Activated naive CD8-positive, alpha-beta T cell treated with anti-CD3 and anti-CD28 coated beads, Interleukin-2, amount 50 U/mL, for 16 hours (primary cell): ENCODE results near the gene STARD9.
"Not testable (repeated sequence)": the region's sequence is repeated elsewhere in the genome, so short reads cannot be mapped to it uniquely, and the experiment has no call there.

Experiments used
- DNase-seq: peaks from one replicate; pipeline ENCODE4 v3.0.0-alpha.2; 2020; ENCODE audit warnings: low read depth, low spot score

The STARD9 gene

GRCh38 chr15:42590619-42591237 lies 15.3 kb downstream of the STARD9 start:
- DNase-seq = no peak

GRCh38 chr15:42591238-42591934 lies 16.0 kb downstream of the STARD9 start:
- DNase-seq = no peak

GRCh38 chr15:42592716-42593115 lies 17.3 kb downstream of the STARD9 start:
- DNase-seq = no peak

- DNase-seq = no peak
These were observed 17.7 kb downstream of the STARD9 start for GRCh38 chr15:42593143-42593542.

GRCh38 chr15:42594095-42594494 lies 18.7 kb downstream of the STARD9 start:
- DNase-seq = no peak

- DNase-seq = no peak
These were observed 20.3 kb downstream of the STARD9 start for GRCh38 chr15:42595626-42596240.

GRCh38 chr15:42601316-42601715 lies 25.9 kb downstream of the STARD9 start:
- DNase-seq = not testable (repeated sequence)

GRCh38 chr15:42602501-42602900 lies 27.1 kb downstream of the STARD9 start:
- no peak for DNase-seq

- no peak for DNase-seq
These were observed 28.6 kb downstream of the STARD9 start for GRCh38 chr15:42603978-42604377.

- DNase-seq = no peak
These were observed 29.7 kb downstream of the STARD9 start for GRCh38 chr15:42604894-42605744.

- no peak for DNase-seq
These were observed 30.4 kb downstream of the STARD9 start for GRCh38 chr15:42605796-42606195.

- no peak for DNase-seq
These were observed 32.7 kb downstream of the STARD9 start for GRCh38 chr15:42608110-42608531.

GRCh38 chr15:42608752-42609488 lies 33.5 kb downstream of the STARD9 start:
- DNase-seq = no peak

GRCh38 chr15:42611532-42611931 lies 36.1 kb downstream of the STARD9 start:
- no peak for DNase-seq

- no peak for DNase-seq
These were observed 37.0 kb downstream of the STARD9 start for GRCh38 chr15:42612367-42612912.

GRCh38 chr15:42616107-42616506 lies 40.7 kb downstream of the STARD9 start:
- no peak for DNase-seq

- no peak for DNase-seq
These were observed 44.4 kb downstream of the STARD9 start for GRCh38 chr15:42619656-42620371.

- DNase-seq = no peak
These were observed 46.0 kb downstream of the STARD9 start for GRCh38 chr15:42621386-42621785.

GRCh38 chr15:42621996-42622925 lies 46.9 kb downstream of the STARD9 start:
- no peak for DNase-seq
